Psoas muscle (tissue), 8 donors: ENCODE measurements around the gene CFAP99. TPM values are rescaled to one million over a fixed set of nuclear protein-coding genes. Genes with fewer than 3 reads are reported as not detected.

Experiments
- ATAC-seq, 4 donors: fragments of 200-7000 bp; cut with Tn5 transposase; one replicate each; pipeline ENCODE4 v1.9.1; 2020; ENCODE audit warnings: moderate library complexity in 3 of 4, mild to moderate bottlenecking in 2 of 4
- DNase-seq, 2 donors: peaks; one replicate each; pipeline ENCODE4 v3.0.0-alpha.2; 2020
- H3K27ac ChIP-seq: fragments of 200-600 bp; one replicate; pipeline ENCODE4 v1.8.0; 2022
- H3K27me3 ChIP-seq, 3 donors: fragments of 200-600 bp in 1 of 3; one replicate each; pipeline versions ENCODE4 v1.6.1 to v1.8.0; 2013 to 2022; ENCODE audit warnings: low read length in 2 of 3, mild to moderate bottlenecking in 2 of 3, moderate library complexity in 1 of 3; ENCODE audit not compliant: insufficient read depth in 3 of 3
- H3K36me3 ChIP-seq, 2 donors: fragments of 200-600 bp in 1 of 2; one replicate each; pipeline versions ENCODE4 v1.6.1 to v1.8.0; 2013 to 2022; ENCODE audit warnings: low read depth in 1 of 2, mild to moderate bottlenecking in 1 of 2, moderate library complexity in 1 of 2; ENCODE audit not compliant: insufficient read depth in 1 of 2
- H3K4me1 ChIP-seq: fragments of 200-600 bp; one replicate; pipeline ENCODE4 v1.8.0; 2022
- H3K4me3 ChIP-seq: fragments of 200-600 bp; one replicate; pipeline ENCODE4 v1.8.0; 2022; ENCODE audit warnings: mild to moderate bottlenecking
- H3K9me3 ChIP-seq: fragments of 200-600 bp; one replicate; pipeline ENCODE4 v1.8.0; 2022
- WGBS, 3 donors: extraction: QIAGEN DNeasy Blood & Tissue Kit; methylation state at CpG; one replicate each; pipeline versions ENCODE4 v1.1.6 to v1.1.7; 2013; 5-methylcytosine and 5-hydroxymethylcytosine counted together
- intact Hi-C, 2 donors: fragments of 100-400 bp; cut with DNase I; formaldehyde crosslinking; loops; one replicate each; pipeline versions ENCODE4 v1.11.0 to v1.14.2; 2022
- polyA plus RNA-seq, 3 donors: library from polyadenylated mRNA; stranded (reverse); fragments of 200-250 nt; gene quantifications; one replicate each; pipeline ENCODE4 v1.2.3, GENCODE V29; 2013
- total RNA-seq, 4 donors: library from RNA; stranded (reverse); fragmentation: NEBNext Ultra II Directional in 2 of 4; extraction: Animal tissue kit (Norgen Biotek cat#: 25700) in 2 of 4; gene quantifications; one replicate each; pipeline versions ENCODE4 v1.2.1 to v1.2.4, GENCODE V29; 2021 to 2023
- TF ChIP-seq, protein P1 (sequence below): fragments of 200-600 bp; IDR thresholded peaks from one replicate; pipeline ENCODE4 v1.8.0; 2022; ENCODE audit warnings: antibody characterized with exemption
- donor health status: healthy with polysubstance abuse.
- donor health status: DM: no; HTN: no; CAD: no; lungs with moderate emphysema.
- donor health status: Bipolar disorder and iron deficiency.
- donor health status: healthy.
- donor health status: DM: yes; HTN: yes; CAD: no.
- donor health status: DM: no; HTN: no; CAD: no.
- donor health status: DM: no; HTN: no; CAD: no.
- donor health status: DM: yes; HTN: yes; CAD: no.

Gene CFAP99
- total and polyA plus RNA-seq, 7 donors, result 0.03 TPM; not detected in 5

DNA sequence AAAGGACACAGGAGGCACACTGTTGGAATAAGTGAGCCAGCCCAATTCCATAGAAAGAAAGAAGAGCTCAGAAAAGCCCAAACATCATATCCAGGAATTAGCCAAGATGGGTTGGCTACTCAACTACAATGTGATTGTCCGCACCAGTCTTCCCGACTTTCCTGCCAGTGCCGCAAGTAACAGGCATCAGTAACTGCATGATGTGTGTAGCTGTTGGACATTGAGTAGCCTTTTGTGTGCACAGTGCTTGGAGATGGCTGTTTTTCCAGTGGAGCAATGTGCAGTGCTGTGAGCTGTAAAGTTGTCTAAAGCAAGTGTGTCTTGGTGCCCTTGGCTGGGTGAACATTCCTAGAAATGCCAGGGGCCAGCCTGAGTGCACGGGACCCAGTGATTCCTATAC is 88.5 kb downstream of the CFAP99 start:
- H3K4me1 ChIP-seq, result no peaks in the 10 kb centered on the region
- WGBS, 3 donors, result 91 to 97% (median 95%) methylated on average over 4 of the region's 4 CpGs
- DNase-seq, result no peak
- ATAC-seq, result no peak
- TF ChIP-seq, protein P1, sequence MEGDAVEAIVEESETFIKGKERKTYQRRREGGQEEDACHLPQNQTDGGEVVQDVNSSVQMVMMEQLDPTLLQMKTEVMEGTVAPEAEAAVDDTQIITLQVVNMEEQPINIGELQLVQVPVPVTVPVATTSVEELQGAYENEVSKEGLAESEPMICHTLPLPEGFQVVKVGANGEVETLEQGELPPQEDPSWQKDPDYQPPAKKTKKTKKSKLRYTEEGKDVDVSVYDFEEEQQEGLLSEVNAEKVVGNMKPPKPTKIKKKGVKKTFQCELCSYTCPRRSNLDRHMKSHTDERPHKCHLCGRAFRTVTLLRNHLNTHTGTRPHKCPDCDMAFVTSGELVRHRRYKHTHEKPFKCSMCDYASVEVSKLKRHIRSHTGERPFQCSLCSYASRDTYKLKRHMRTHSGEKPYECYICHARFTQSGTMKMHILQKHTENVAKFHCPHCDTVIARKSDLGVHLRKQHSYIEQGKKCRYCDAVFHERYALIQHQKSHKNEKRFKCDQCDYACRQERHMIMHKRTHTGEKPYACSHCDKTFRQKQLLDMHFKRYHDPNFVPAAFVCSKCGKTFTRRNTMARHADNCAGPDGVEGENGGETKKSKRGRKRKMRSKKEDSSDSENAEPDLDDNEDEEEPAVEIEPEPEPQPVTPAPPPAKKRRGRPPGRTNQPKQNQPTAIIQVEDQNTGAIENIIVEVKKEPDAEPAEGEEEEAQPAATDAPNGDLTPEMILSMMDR, result no peak
- intact Hi-C loops, result no loop called here
- no peak overlapping the region for H3K27ac ChIP-seq
- H3K9me3 ChIP-seq, result no peaks in the 10 kb centered on the region
- peaks cover 3 to 50% of the 10 kb centered on the region in 2 donors for H3K36me3 ChIP-seq
- H3K27me3 ChIP-seq, result no peaks in the 10 kb centered on the region
- no peak overlapping the region for H3K4me3 ChIP-seq

DNA sequence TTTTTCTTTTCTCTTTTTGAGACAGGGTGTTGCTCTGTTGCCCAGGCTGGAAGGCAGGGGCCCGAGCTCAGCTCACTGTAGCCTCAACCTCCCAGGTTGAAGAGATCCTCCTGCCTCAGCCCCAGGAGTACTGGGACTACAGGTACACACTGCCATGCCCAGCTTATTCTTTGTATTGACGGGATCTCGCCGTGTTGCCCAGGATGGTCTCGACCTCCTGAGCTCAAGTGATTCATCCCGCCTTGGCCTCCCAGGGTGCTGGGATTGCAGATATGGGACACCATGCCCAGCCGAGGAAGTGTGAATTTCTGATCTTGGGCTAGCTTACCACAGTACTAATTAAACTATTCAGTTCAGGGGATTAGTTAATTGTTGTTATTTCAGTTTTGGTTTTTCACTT is 89.1 kb downstream of the CFAP99 start:
- TF ChIP-seq, protein P1, result no peak
- DNase-seq (no peak), ATAC-seq (no peak)
- intact Hi-C loops, result no loop called here
- WGBS, 3 donors, result 91 to 94% (median 93%) methylated on average over 7 of the region's 7 CpGs
- H3K27me3 ChIP-seq, result no peaks in the 10 kb centered on the region
- H3K27ac ChIP-seq, result no peak overlapping the region
- no peaks in the 10 kb centered on the region for H3K4me1 ChIP-seq
- H3K36me3 ChIP-seq, result peaks cover 3 to 56% of the 10 kb centered on the region in 2 donors
- H3K9me3 ChIP-seq, result no peaks in the 10 kb centered on the region
- no peak overlapping the region for H3K4me3 ChIP-seq

DNA sequence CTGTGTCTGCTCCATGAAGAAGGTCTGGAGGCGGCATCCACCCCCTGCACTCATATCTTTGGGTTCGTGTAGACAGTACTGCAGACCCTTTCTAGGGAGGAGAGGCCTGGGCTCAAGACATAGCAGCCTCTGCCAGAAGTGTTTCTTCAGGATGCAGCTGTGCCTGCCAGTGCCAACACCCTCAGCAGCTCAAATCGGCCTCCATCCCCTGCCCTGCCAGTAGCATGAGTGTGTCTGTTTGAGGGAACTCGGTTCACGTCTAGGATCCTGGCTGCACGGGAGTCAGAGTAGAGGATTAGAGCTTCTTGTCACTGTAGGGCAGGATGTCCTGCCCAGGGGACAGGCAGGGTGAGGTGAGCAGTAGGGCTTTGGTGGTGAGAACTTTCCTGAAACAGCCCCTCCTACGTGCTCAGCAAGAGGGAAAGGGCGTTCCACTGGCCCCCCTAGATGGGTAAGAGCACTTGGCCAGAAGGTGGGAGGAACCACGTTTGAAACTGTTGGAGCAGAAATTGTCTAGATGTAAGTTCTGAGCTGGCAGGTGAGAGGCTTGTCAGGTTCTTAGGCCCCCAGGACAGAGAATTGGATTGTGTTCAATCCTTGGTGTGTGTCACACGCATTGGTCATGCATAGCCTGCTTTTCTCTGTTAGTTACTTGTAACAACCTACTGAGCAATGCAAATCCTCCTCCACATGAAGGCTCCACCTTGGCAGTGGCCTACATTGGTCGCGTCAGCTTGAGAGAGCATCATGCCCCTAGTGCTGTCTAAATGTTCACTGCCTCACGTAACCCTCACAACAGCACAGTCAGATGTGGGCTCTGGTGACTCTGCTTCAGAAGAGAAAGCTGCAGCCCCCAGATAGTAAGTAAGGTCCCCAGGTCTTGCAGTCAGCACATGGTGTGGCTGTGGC is 91.8 kb downstream of the CFAP99 start:
- Histone ChIP-seq H3K27ac (no peak overlapping the region), H3K4me3 (no peak overlapping the region), H3K4me1 (no peaks in the 10 kb centered on the region), H3K9me3 (no peaks in the 10 kb centered on the region), H3K36me3 (peaks cover 3 to 69% of the 10 kb centered on the region in 2 donors), H3K27me3 (no peaks in the 10 kb centered on the region)
- DNase-seq, result no peak
- intact Hi-C loops, result no loop called here
- WGBS, 3 donors, result 90 to 91% (median 90%) methylated on average over 13 of the region's 13 CpGs
- TF ChIP-seq, protein P1, result no peak
- ATAC-seq, result no peak

DNA sequence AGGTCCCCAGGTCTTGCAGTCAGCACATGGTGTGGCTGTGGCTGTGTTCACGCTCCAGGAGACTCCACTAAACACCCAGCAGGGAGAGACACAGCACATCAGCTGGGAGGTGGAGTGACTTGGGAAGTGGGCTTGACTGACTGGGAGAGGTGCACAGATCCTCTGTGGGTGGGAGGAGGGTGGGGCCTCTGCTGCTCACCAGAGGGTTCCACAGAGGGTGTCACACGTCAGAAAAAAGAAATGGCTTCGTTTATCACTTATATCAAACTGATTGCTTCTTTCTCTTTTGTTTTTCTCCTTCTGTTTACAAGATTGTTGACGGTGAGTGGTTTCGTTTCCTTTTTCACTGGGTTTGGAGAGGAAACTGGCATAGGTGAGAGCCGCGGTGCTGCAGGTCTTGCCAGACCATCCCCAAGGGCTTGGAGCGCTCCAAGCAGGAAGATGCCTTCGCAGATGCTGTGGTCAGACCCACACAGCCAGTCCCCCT is 92.9 kb downstream of the CFAP99 start:
- WGBS, 3 donors, result 73 to 82% (median 76%) methylated on average over 9 of the region's 9 CpGs
- no peak overlapping the region for H3K27ac ChIP-seq
- H3K27me3 ChIP-seq, result no peaks in the 10 kb centered on the region
- intact Hi-C loops, result no loop called here
- DNase-seq, result no peak
- H3K9me3 ChIP-seq, result no peaks in the 10 kb centered on the region
- H3K36me3 ChIP-seq, result peaks cover 3 to 69% of the 10 kb centered on the region in 2 donors
- no peak for ATAC-seq
- no peak overlapping the region for H3K4me3 ChIP-seq
- peaks cover 5% of the 10 kb centered on the region for H3K4me1 ChIP-seq
- TF ChIP-seq, protein P1, result no peak

Other genes with a start within 250 kb of the CFAP99 start
- 1 to 10 TPM; 4.2 to 7.4 (median 5.1) TPM for gene HAUS3, start 176.8 kb upstream of the CFAP99 start, total RNA-seq
- 10 to 100 TPM in 1 of 3 donors, 1 to 10 TPM in 2; 5.3 to 16.1 (median 5.8) TPM for gene HAUS3, start 176.8 kb upstream of the CFAP99 start, polyA plus RNA-seq
- gene POLN, start 176.8 kb upstream of the CFAP99 start, total RNA-seq, result 1 to 10 TPM in 3 of 4 donors, under 1 TPM in 1; 0.84 to 3.0 (median 1.8) TPM
- under 1 TPM; 0.44 to 0.95 (median 0.80) TPM for gene POLN, start 176.8 kb upstream of the CFAP99 start, polyA plus RNA-seq
- 10 to 100 TPM; 18.8 to 36.7 (median 35.3) TPM for gene MXD4, start 156.8 kb upstream of the CFAP99 start, total RNA-seq
- 10 to 100 TPM; 15.4 to 29.9 (median 23.3) TPM for gene MXD4, start 156.8 kb upstream of the CFAP99 start, polyA plus RNA-seq
- 1 to 10 TPM; 3.4 to 7.7 (median 5.0) TPM for gene ZFYVE28, start 310 bp upstream of the CFAP99 start, total RNA-seq
- 1 to 10 TPM; 1.7 to 2.9 (median 2.1) TPM for gene ZFYVE28, start 310 bp upstream of the CFAP99 start, polyA plus RNA-seq
- gene RNF4, start 50.2 kb downstream of the CFAP99 start, total RNA-seq, result 10 to 100 TPM; 20.1 to 37.7 (median 31.3) TPM
- 10 to 100 TPM; 18.1 to 50.2 (median 30.7) TPM for gene RNF4, start 50.2 kb downstream of the CFAP99 start, polyA plus RNA-seq
- gene FAM193A, start 117.7 kb downstream of the CFAP99 start, total RNA-seq, result 10 to 100 TPM; 14.6 to 20.0 (median 17.9) TPM
- 10 to 100 TPM in 1 of 3 donors, 1 to 10 TPM in 2; 7.5 to 14.4 (median 9.3) TPM for gene FAM193A, start 117.7 kb downstream of the CFAP99 start, polyA plus RNA-seq